ENCODE data around the gene COL21A1.

The COL21A1 gene

DNA sequence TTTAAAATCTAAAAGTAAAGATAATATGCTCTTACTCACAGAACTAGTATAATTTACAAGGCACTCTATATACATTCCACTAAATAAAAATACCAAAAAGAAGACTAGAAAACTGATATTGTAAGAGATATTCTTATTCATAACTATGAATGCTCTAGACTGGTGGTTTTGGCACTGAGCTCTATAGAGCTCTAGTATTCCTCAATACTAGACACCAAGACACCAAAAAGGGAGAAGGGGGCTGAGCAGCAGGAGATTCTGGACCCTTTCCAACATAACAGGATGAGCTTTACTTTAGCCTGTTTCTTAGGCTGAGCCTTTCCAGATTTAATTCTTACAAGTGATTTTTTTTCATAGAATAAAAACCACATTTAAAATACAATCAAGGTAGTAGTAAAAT, 173.6 kb downstream of the COL21A1 start:
- H3K4me3 ChIP-seq (ENCODE audit: low read length), result no peak overlapping the region
- no peak for DNase-seq (ENCODE audit: low read depth, low spot score)

DNA sequence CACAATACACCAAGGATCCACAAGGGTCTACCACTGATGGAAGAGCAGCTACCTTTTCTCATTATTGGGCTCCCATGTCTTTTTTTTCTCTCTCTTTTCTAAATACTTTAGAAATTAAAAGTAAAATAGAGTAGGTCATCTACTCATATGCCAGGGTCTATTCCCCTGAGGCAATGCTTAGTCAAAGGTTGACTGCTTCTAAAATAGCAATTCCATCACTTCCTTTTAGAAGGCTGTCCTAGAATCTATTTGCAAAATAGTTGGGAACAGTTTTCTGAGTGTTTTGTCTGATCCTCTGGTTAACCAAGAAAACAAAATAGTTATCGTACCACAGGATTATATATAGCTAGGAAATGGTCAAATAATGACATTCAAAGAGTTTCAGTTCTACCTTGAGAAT, 174.1 kb downstream of the COL21A1 start:
- no peak overlapping the region for H3K4me3 ChIP-seq (ENCODE audit: low read length)
- DNase-seq (ENCODE audit: low read depth, low spot score), result no peak

DNA sequence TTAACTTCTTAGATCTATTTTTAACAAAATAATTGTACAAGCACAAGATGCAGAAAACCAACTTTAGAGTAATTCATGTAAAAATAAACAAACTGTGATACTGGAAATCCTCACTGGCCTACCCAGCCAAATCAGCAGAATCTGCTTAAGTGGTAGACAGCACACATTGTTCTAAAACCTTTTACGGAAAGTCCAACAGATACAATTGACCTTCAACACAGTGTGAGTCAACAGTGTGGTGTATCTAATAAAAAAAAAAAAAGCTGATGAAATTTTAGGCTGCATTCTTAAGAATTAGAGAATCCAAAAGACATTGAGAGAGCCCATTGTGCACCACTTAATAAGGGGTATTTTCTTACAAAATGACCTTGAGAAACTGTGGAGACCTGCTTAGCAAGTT, 174.5 kb downstream of the COL21A1 start:
- no peak overlapping the region for H3K4me3 ChIP-seq (ENCODE audit: low read length)
- DNase-seq (ENCODE audit: low read depth, low spot score), result no peak

DNA sequence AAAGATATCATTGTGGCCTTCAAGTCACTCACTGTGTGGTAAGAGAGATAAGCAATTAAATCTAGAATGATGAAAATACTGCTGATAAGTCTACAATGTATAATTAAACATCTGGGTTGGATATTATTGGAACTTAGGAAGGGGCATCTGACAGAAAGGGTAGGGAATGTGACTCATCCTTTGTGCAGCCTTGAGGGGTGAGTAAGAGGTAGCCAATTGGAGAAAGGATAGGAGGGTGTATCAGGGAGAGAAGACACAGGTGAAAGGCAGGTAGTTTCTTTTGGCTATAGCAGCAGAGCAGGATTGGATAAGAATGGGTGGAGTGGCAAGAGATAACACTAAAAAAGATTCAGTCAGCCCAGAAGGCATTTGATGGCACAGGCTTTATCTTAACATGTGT, 182.0 kb downstream of the COL21A1 start:
- H3K4me3 ChIP-seq (ENCODE audit: low read length), result no peak overlapping the region
- no peak for DNase-seq (ENCODE audit: low read depth, low spot score)

DNA sequence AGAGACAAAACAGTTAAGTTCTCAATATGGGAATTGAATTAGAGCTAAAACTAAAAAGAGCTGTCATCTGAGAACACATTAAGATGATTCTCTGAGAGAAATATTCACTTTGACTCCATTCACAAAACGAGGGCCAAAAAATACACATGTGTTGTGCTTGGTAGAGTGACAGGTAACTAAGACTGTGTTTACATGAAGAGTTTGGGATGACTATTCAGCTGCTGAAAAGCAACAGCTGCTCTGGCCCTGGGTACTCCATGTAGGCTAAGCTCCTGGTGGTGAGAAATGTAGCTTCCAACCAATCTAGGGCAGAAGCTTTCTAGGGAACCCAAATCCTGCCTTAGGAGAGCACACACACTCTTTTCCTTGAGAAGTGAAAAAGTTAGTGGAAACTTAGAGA, 184.5 kb downstream of the COL21A1 start:
- no peak for DNase-seq (ENCODE audit: low read depth, low spot score)

DNA sequence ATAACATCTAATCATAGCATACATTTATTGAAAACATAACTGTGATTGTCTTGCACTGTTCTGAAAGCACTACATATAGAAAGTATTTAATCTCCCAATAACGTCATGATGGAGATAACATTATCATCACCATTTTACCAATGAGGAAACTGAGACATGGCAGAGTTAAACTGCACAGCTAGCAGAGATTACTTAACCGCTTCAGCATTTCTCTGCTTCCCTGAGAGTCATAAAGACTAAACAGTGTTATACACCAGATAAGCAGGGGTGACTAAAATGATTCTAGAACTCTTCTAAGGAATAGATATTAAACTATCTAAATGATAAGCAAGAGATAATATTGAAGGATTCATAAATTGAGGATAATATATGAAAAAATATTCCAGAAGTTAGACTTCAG, 188.7 kb downstream of the COL21A1 start:
- DNase-seq (ENCODE audit: low read depth, low spot score), result no peak
- H3K4me3 ChIP-seq (ENCODE audit: low read length), result no peak overlapping the region

More for the DNA sequence above, 184.5 kb downstream of the COL21A1 start:
- no peak overlapping the region for H3K4me3 ChIP-seq (ENCODE audit: low read length)

DNA sequence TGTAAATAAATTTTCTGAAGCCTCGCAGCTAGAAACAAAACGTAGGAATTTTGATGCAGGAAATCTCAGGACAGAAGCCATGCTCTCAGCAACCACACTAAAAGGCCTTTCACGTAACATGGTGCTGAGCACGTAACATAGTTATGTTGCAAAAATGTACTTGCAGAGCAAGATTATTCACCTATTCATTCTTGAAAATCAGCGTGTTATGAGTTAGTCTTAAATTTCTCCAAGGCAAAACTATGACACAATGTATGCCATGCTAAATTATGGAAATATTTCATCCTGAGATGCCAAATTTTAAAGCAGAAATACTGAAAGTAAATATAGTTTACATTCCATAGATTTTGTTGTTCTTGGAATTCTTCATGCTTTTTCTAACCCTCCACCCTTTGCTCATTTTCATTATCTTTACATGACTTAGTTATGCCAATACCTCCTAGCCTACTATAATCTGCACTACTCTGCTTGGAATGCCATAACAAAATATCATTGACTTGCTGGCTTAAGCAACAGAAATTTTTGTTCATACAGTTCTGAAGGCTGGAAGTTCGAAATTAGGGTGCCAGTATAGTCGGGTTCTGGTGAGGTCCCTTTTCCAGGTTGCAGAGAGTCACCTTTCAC, 192.2 kb downstream of the COL21A1 start:
- no peak overlapping the region for H3K4me3 ChIP-seq (ENCODE audit: low read length)
- no peak for DNase-seq (ENCODE audit: low read depth, low spot score)

DNA sequence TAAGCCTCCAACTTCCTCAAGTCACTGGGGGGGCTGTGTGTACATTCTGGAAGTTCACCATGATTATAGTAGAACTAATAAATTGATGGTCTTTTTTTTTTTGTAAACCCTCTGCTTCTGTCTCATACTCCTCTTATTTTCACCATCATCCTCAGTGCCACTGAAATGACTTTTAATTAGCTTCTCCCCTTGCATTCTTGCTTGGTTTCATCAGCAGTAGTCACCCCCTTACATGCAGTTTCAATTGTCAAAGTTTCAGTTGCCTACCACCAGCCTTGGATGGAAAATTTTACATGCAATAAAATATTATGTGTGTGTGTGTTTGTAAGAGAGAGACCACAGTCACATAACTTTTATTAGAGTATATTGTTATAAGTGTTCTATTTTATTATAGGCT, 196.2 kb downstream of the COL21A1 start:
- H3K4me3 ChIP-seq (ENCODE audit: low read length), result no peak overlapping the region
- DNase-seq (ENCODE audit: low read depth, low spot score), result no peak

DNA sequence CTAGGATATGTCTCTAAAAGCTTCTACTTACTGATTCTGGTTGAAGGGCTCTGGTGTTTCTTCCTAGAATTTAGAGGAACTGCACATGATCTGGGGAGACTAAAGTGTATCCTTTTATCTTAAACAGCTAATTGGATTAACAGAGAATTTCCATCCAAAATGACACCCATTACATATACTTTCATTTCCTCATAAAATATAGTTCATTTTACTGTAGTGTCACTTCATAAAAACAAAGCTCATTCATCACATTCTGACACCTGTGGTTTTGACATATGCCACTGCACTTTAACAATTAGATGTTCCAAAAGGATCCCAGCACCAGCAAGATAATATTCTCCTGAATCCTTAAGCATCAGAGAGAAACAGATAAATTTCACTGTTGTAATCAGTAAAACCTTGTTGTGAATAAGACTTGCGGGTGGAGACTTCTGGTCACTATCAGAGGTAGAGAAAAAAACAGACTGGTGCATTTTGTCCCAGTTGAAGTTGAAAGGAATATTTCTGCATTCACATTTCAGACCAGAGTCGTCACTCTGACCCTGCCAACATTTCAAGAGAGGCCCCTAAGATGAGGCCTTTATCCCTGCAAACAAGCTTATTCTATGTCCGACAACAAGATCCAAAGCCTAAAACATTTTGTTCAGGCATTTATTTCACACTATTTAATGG, 196.7 kb downstream of the COL21A1 start:
- no peak overlapping the region for H3K4me3 ChIP-seq (ENCODE audit: low read length)
- no peak for DNase-seq (ENCODE audit: low read depth, low spot score)

DNA sequence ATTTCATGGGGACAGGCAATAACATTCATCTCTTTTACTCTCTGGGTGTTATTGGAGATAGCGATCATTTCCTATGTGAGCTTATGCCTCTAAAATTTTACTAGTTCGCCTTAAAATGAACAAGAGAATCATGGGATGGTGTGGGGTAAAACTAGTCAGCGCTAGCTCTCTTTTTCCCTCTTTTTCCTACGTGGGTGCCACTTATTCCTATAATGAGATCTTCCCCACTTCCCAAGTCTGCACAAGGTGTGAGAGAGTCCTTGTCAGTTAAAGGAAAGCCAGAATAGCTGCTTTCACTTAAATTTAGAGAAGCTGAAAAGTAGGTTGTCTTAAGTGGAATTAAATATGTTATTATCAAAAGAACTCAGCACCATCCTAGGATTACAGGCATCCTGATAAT, 198.8 kb downstream of the COL21A1 start:
- H3K4me3 ChIP-seq (ENCODE audit: low read length), result no peak overlapping the region
- DNase-seq (ENCODE audit: low read depth, low spot score), result no peak

DNA sequence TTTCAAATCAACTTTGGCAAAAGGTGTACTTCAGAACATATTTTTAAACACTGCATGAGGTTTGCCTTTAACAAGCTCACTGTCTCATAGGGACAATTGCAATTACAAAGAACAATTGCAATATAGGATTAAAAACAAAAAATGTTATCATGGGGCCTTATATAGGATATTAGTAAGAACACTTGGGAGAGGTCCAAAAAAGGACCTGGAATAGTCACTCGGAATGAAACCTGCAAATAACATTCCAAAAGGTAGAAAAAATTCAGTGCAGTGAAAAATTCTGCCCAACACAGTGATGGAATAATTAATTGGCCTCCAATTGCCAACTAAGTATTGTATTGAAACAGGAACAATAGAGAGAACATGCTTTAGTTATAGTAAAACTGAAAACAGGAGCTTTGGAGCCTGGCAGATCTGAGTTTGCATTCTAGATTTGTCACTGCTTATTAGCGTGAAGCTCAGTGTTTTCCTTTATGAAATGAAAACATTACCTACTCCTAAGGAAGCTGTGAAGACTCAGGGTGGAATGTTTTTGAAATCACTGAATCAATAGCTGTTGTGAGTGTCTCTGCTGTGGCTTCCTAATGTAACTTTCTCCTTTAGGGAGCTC, 199.3 kb downstream of the COL21A1 start:
- no peak overlapping the region for H3K4me3 ChIP-seq (ENCODE audit: low read length)
- DNase-seq (ENCODE audit: low read depth, low spot score), result no peak

DNA sequence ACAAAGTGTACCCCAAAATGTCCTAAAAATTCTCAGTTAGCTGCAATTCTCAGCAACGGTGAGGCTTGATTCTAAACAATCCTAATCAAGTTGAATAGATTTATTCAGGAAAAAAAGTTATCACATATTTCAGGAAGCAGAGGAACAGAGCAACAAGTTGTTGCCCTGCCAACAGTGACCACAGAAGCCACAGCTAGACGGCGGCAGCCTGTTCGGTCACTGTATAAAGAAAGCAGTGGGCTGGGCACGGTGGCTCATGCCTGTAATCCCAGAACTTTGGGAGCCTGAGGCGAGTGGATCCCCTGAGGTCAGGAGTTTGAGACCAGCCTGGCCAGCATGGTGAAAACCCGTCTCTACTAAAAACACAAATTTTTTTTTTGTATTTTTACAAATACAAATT, 200.8 kb downstream of the COL21A1 start:
- H3K4me3 ChIP-seq (ENCODE audit: low read length), result no peak overlapping the region
- DNase-seq (ENCODE audit: low read depth, low spot score), result no peak

DNA sequence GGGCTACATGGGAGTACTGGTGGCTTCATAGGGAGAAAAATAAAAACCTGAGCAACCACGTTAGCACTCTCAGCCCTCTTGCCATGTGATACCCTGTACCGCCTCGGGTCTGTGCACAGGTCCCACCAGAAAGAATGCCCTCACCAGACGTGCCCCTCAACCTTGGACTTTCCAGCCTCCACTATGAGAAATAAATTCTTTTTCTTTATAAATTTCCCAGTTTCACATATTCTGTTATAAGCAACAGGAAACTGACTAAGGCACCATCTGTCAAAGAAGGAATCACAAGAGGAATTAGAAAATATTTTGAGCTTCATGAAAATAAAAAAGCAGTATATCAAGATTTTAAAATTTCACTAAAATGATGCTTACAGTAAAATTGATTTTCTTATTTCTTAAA, 203.6 kb downstream of the COL21A1 start:
- no peak for DNase-seq (ENCODE audit: low read depth, low spot score)
- no peak overlapping the region for H3K4me3 ChIP-seq (ENCODE audit: low read length)

DNA sequence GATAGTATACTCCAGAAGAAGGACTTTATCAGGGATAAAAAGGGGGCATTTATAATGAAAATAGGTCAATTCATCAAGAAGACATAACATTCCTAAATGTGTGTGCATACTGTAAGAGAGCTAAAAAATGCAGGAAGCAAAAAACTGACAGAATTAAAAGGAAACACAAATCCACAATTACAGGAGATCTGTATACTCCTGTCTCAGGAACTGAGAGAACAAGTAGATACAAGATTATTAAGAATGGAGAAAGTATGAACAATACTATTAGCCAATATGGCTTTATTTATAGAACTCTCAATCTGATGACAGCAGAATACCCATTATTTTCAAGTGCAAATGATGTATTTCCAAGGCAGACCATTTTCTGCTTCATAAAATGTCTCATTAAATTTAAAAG, 204.3 kb downstream of the COL21A1 start:
- no peak for DNase-seq (ENCODE audit: low read depth, low spot score)
- no peak overlapping the region for H3K4me3 ChIP-seq (ENCODE audit: low read length)

DNA sequence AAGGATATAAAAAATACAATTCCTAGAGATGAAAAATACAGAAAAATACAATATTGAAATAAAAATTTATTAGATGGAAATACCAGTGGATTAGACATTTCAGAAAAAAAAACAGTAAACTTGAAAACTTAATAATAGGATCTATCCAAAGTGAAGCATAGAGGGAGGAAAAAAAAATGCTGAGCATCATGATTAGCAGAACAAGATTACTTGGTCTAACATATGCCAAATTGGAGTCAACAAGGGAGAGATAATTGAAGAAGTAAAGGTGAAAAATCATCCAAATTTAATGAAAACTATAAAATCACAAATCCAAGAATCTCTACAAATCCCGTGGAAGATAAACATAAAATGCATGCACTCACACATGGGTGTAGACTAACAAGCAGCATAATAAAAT, 205.8 kb downstream of the COL21A1 start:
- no peak overlapping the region for H3K4me3 ChIP-seq (ENCODE audit: low read length)
- DNase-seq (ENCODE audit: low read depth, low spot score), result no peak

DNA sequence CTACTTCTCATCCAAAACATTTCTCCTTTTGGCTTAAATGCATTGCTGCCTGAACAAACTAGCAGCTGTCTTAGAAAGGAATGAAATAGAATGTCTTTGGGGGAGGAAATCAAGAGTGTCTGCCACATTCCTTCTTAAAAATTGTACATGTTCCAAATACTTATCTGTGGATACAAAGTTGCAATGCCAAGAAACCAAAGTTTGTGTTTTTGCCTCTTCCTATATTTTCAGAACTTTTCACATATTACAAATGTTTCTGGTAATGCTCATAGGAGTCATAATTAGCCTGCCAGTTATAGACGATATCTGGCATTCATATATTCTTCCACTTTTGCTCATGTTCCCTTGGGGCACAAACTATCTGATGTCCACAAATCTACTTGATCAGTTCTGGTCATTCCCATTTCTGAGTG, 206.5 kb downstream of the COL21A1 start:
- DNase-seq (ENCODE audit: low read depth, low spot score), result no peak
- no peak overlapping the region for H3K4me3 ChIP-seq (ENCODE audit: low read length)

DNA sequence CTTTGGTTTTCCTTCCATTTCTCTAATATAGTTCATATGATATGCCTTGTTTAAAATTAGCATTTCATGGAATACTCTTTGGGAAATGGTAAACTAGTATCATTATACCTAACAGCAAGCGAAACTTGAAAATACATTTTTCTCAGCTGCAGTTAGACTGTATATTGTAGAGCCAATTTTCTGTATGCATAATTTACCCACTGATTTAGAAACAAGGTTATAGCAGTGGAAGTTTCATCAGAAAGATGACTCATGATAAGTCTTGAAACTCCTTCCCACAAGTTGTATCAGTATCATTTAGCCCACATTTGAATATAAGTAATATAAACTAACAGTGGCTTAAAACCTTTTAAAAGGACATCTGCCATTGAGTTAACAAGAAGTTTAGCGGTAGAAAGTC, 207.2 kb downstream of the COL21A1 start:
- DNase-seq (ENCODE audit: low read depth, low spot score), result no peak
- no peak overlapping the region for H3K4me3 ChIP-seq (ENCODE audit: low read length)

DNA sequence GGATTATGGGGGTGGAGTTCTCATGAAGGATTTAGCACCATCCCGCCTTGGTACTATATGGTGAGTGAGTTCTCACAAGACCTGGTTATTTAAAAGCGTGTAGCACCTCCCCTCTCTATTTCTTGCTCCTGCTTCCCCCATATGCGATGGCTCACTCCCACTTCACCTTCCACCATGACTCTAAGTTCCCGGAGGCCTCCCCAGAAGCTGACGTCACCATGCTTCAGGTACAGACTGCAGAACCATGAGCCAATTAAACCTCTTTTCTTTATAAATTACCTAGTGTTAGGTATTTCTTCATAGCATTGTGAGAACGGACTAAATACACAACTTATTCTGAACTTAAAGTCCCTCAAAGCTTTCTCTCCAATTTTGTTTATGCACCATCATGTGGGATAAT, 208.6 kb downstream of the COL21A1 start:
- DNase-seq (ENCODE audit: low read depth, low spot score), result no peak
- H3K4me3 ChIP-seq (ENCODE audit: low read length), result no peak overlapping the region

DNA sequence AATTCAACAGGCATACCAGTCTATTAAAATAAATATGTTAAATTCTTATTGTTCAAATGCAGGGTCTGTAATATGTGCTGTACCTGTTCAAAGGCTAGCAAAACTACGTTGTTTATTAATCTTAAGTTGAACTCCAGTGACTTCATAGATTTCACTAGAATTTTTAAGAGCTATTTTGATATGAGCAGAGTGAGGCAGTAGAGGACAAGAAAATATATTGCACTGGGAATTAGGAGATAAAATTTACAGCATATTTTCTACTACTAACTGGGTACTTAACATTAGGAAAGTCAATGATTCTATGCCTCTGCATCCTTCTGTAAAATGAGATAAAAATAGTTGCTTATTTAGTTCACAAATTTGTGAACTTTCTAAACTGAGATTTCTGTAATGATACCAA, 209.8 kb downstream of the COL21A1 start:
- DNase-seq (ENCODE audit: low read depth, low spot score), result no peak
- no peak overlapping the region for H3K4me3 ChIP-seq (ENCODE audit: low read length)

DNA sequence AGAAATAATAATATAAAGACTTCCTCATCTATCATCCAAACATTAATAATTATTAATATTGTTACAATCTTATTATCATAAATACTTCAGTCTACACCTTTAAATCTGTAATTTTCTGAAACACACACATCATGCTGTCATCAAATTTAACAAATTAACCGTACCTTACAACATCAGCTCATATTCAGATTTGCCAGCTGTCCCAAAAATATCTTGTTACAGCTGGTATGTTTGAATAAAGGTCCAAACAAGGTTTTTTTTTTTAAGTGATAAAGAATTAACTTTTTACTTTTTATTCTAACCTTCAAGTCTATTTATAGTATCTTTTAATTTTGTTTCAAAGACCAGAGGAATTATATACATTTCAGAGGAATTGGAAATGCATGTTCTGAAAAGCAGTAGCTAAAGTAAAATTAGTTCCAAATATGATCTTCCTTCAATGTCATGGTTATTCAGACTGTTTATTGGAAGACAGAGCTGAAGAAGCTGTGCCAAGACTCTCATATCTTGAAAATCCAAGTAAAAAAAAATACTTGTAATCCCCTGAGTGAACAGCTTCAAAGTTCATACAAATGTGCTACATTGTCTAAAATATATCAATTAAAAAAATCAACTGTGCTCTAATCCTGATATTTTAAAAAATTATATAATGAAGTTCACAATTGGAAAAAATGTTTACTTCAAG, 210.3 kb downstream of the COL21A1 start:
- DNase-seq (ENCODE audit: low read depth, low spot score), result no peak
- no peak overlapping the region for H3K4me3 ChIP-seq (ENCODE audit: low read length)

All from Jurkat, Clone E6-1 (cell line).